K562 (cell line): ENCODE data around the gene TMEM138. TPM values are rescaled to one million over a fixed set of nuclear protein-coding genes. Genes with fewer than 3 reads are reported as not detected.

Source experiments
- ATAC-seq: fragments of 200-7000 bp; cut with Tn5 transposase; 3 replicates; pipeline ENCODE4 v1.9.1; 2020; ENCODE audit warnings: moderate library complexity
- BruUV-seq: library from RNA; stranded (reverse); fragments of 400-500 nt; replicated peaks from 2 replicates; lab custom pipeline; 2021; lab: Mats Ljungman, UMichigan
- CTCF ChIA-PET: fragments of 300-600 bp; formaldehyde crosslinking; extraction: SDS; loops from one replicate; lab custom pipeline; 2021; ENCODE audit warnings: low intra/inter-chr PET ratio; lab: Yijun Ruan, JAX
- POLR2A ChIA-PET: fragments of 300-600, 350-650 bp; sonication (Branson Sonifier 250); formaldehyde crosslinking; extraction: SDS; loops from one replicate; lab custom pipeline; 2021; ENCODE audit warnings: antibody characterized with exemption, inconsistent platforms; lab: Yijun Ruan, JAX
- DNase-seq, 4 experiments: peaks; one replicate each; pipeline versions ENCODE4 v3.0.0 to v3.0.0-alpha.2; 2011 to 2018; ENCODE audit warnings: low spot score in 3 of 4, mixed read lengths in 3 of 4; ENCODE audit errors: extremely low read depth in 1 of 4
- FAIRE-seq: peaks from 2 replicates; lab custom pipeline; 2011; peaks lifted over from hg19 to GRCh38; lab: Jason Lieb, UNC
- H2AFZ ChIP-seq: 2 replicates; pipeline ENCODE4 v1.6.0; 2011; ENCODE audit warnings: low read depth, low read length, control low read depth, inconsistent platforms
- H3K27ac ChIP-seq: fragments of 200-600 bp; 3 replicates; pipeline ENCODE4 v1.8.0; 2011; ENCODE audit warnings: low read depth, mild to moderate bottlenecking, control low read depth, inconsistent platforms, low read length, moderate library complexity, mixed read lengths; ENCODE audit errors: extremely low read depth
- H3K27me3 ChIP-seq, 2 experiments: fragments of 300-600 bp in 1 of 2; 2 replicates in 1 of 2; 3 replicates in 1 of 2; pipeline versions ENCODE4 v1.6.0 to v1.8.0; 2011; ENCODE audit warnings: inconsistent platforms in 2 of 2, low read length in 2 of 2, mild to moderate bottlenecking in 1 of 2, mixed read lengths in 1 of 2, moderate library complexity in 1 of 2; ENCODE audit not compliant: control insufficient read depth in 2 of 2, insufficient read depth in 2 of 2
- H3K36me3 ChIP-seq: fragments of 300-600 bp; 3 replicates; pipeline ENCODE4 v1.8.0; 2011; ENCODE audit warnings: mild to moderate bottlenecking, low read length, inconsistent platforms; ENCODE audit not compliant: control insufficient read depth, insufficient read depth
- H3K4me1 ChIP-seq, 2 experiments: fragments of 200-600 bp in 1 of 2; replicated peaks in 1 of 2; 2 replicates in 1 of 2; 3 replicates in 1 of 2; pipeline versions ENCODE4 v1.5.1 to v1.8.0; 2011; ENCODE audit warnings: inconsistent platforms in 2 of 2, low read length in 2 of 2, mild to moderate bottlenecking in 1 of 2, mixed read lengths in 1 of 2, moderate library complexity in 1 of 2; ENCODE audit not compliant: control insufficient read depth in 2 of 2, insufficient read depth in 2 of 2
- H3K4me2 ChIP-seq: 2 replicates; pipeline ENCODE4 v1.6.1; 2011; ENCODE audit warnings: low read length, control low read depth, inconsistent platforms, mixed read lengths; ENCODE audit not compliant: insufficient read depth
- H3K4me3 ChIP-seq: fragments of 200-600 bp; sonication (generic), shearing (Covaris generic); 2 replicates; pipeline ENCODE4 v1.5.1; 2016; ENCODE audit warnings: control low read depth, inconsistent platforms
- H3K79me2 ChIP-seq: fragments of 200-600 bp; 3 replicates; pipeline ENCODE4 v1.8.0; 2011; ENCODE audit warnings: low read length, inconsistent platforms; ENCODE audit not compliant: control insufficient read depth, insufficient read depth
- H3K9ac ChIP-seq, 2 experiments: 2 replicates each; pipeline versions ENCODE4 v1.6.0 to v1.6.1; 2011; ENCODE audit warnings: low read depth in 2 of 2, low read length in 2 of 2, control low read depth in 1 of 2, inconsistent platforms in 1 of 2, mild to moderate bottlenecking in 1 of 2, mixed read lengths in 1 of 2; ENCODE audit not compliant: insufficient read depth in 1 of 2
- H3K9me1 ChIP-seq: one replicate; pipeline ENCODE4 v1.6.0; 2011; ENCODE audit warnings: inconsistent platforms, mild to moderate bottlenecking, low read length, moderate library complexity; ENCODE audit not compliant: control insufficient read depth, insufficient read depth
- H3K9me3 ChIP-seq: replicated peaks from 2 replicates; pipeline ENCODE4 v1.5.1; 2011; ENCODE audit warnings: low read depth, low read length, inconsistent platforms; ENCODE audit not compliant: control insufficient read depth, insufficient read depth
- H4K20me1 ChIP-seq: replicated peaks from 2 replicates; pipeline ENCODE4 v1.6.1; 2011; ENCODE audit warnings: low read length, inconsistent platforms, mixed read lengths; ENCODE audit not compliant: control insufficient read depth, insufficient read depth
- BRD9 ChIP-seq: fragments of 450-650 bp; IDR thresholded peaks from 2 replicates; pipeline ENCODE4 v1.6.1; 2018; ENCODE audit warnings: low read depth; ENCODE audit not compliant: partially characterized antibody
- CEBPG ChIP-seq, 3 experiments: fragments of 200-800 bp in 1 of 3; sonication (Bioruptor generic) in 1 of 3; sonication (generic) in 1 of 3; formaldehyde crosslinking in 1 of 3; IDR thresholded peaks in 2 of 3; conservative IDR thresholded peaks in 1 of 3; 2 replicates each; pipeline versions ENCODE4 v1.6.1 to v1.8.0; 2016 to 2022; ENCODE audit warnings: missing compliant biosample characterization in 2 of 3, missing genetic modification characterization in 2 of 3, mild to moderate bottlenecking in 1 of 3, missing genetic modification reagents in 1 of 3
- CREBBP ChIP-seq: IDR thresholded peaks from one replicate; pipeline ENCODE4 v1.6.1; 2012; ENCODE audit warnings: low read depth, mild to moderate bottlenecking, control low read depth, inconsistent platforms, low read length
- ETS2 ChIP-seq: IDR thresholded peaks from 2 replicates; pipeline ENCODE4 v1.6.1; 2016; ENCODE audit warnings: borderline replicate concordance, missing genetic modification characterization, mild to moderate bottlenecking, moderate library complexity, missing compliant biosample characterization; ENCODE audit not compliant: poor library complexity, severe bottlenecking
- ETV6 ChIP-seq, 3 experiments: fragments of 150-350 bp in 1 of 3; sonication (generic) in 1 of 3; formaldehyde crosslinking in 1 of 3; IDR thresholded peaks; 2 replicates each; pipeline versions ENCODE4 v1.6.1 to v1.8.0; 2014 to 2022; ENCODE audit warnings: borderline replicate concordance in 2 of 3, low read depth in 2 of 3, antibody characterized with exemption in 1 of 3, low read length in 1 of 3, mild to moderate bottlenecking in 1 of 3, missing genetic modification reagents in 1 of 3
- NUFIP1 ChIP-seq: fragments of 450-650 bp; IDR thresholded peaks from 2 replicates; pipeline ENCODE4 v1.6.1; 2018; ENCODE audit not compliant: partially characterized antibody
- RBFOX2 ChIP-seq: fragments of 200-400 bp; formaldehyde crosslinking; IDR thresholded peaks from 2 replicates; pipeline ENCODE4 v1.6.1; 2017; ENCODE audit warnings: low read depth, mild to moderate bottlenecking, low read length, moderate library complexity
- SMARCA4 ChIP-seq: fragments of 450-650 bp; IDR thresholded peaks from 2 replicates; pipeline ENCODE4 v1.6.1; 2016
- SMC3 ChIP-seq: conservative IDR thresholded peaks from 2 replicates; pipeline ENCODE4 v1.6.1; 2011; ENCODE audit warnings: low read depth, low read length, improper control_type of control experiment; ENCODE audit not compliant: insufficient read depth
- ZNF143 ChIP-seq: sonication (generic); formaldehyde crosslinking; IDR thresholded peaks from 2 replicates; pipeline ENCODE4 v1.9.0; 2022; ENCODE audit warnings: mild to moderate bottlenecking, missing genetic modification reagents
- ZNF212 ChIP-seq: fragments of 450-650 bp; formaldehyde crosslinking; IDR thresholded peaks from 2 replicates; pipeline ENCODE4 v1.4.0; 2020; ENCODE audit warnings: mild to moderate bottlenecking
- ZNF551 ChIP-seq: fragments of 250-450 bp; sonication (Bioruptor Pico); IDR thresholded peaks from 2 replicates; pipeline ENCODE4 v1.5.0; 2021; ENCODE audit warnings: mild to moderate bottlenecking, moderate library complexity
- ZNF699 ChIP-seq: fragments of 250-450 bp; sonication (Bioruptor Pico); IDR thresholded peaks from 2 replicates; pipeline ENCODE4 v1.8.0; 2021; ENCODE audit warnings: mild to moderate bottlenecking, moderate library complexity; ENCODE audit not compliant: insufficient replicate concordance
- WGBS: fragments of 100-300 bp; shearing (Covaris generic); methylation state at CpG from one replicate; pipeline ENCODE4 v1.1.6; 2016; ENCODE audit warnings: low coverage, mixed read lengths; ENCODE audit not compliant: insufficient coverage; ENCODE audit errors: missing lambda C conversion rate; 5-methylcytosine and 5-hydroxymethylcytosine counted together
- in situ Hi-C: fragments of 300-500 bp; cut with MboI; formaldehyde crosslinking; loops from 4 replicates; pipeline ENCODE4 v1.15.0; 2018; ENCODE audit warnings: inconsistent platforms, mixed read lengths
- intact Hi-C: fragments of 100-400 bp; cut with micrococcal nuclease; formaldehyde crosslinking; loops from 2 replicates; pipeline ENCODE4 v1.14.2; 2022
- polyA plus RNA-seq, 8 experiments: library from polyadenylated mRNA; depleted of rRNA in 4 of 8; stranded (reverse) in 5 of 8; unstranded in 3 of 8; fragments of >200 nt; fragmentation: Nextera tagmentation in 2 of 8; fragmentation: Illumina TruSeq in 1 of 8; extraction: Ambion mirVana in 2 of 8; extraction: Trizol in 1 of 8; gene quantifications; 2 replicates each; pipeline versions ENCODE4 v1.2.1 to v1.2.3, GENCODE V29; 2011 to 2014; ENCODE audit warnings: inconsistent platforms in 1 of 8, missing spikeins in 1 of 8
- total RNA-seq, 7 experiments: library from RNA; depleted of rRNA in 6 of 7; stranded (reverse); fragments of >200 nt in 6 of 7; fragmentation: Illumina TruSeq in 2 of 7; extraction: Trizol in 2 of 7; gene quantifications; 2 replicates each; pipeline versions ENCODE4 v1.2.1 to v1.2.3, GENCODE V29; 2011 to 2021; ENCODE audit warnings: low replicate concordance in 1 of 7

The TMEM138 gene
- total and polyA plus RNA-seq, 9 of the 15 experiments (the other 6 are each of a cell fraction or from before 2014, with no cell fraction given): 23.2 to 168 (median 63.1) TPM

- H3K36me3 ChIP-seq: peaks cover 78% of the 10 kb centered on the region
- no peak overlapping the region for H3K27ac ChIP-seq
- no peaks in the 10 kb centered on the region for H3K27me3 ChIP-seq
- CTCF ChIA-PET: no interaction called here
- FAIRE-seq (no peak), ATAC-seq (no peak), DNase-seq (no peak)
- H4K20me1 ChIP-seq: peaks cover 7% of the 10 kb centered on the region
- H3K9ac ChIP-seq: no peak overlapping the region
- peaks cover 78% of the 10 kb centered on the region for H3K79me2 ChIP-seq
- 94% methylated on average over 9 of the region's 9 CpGs for WGBS
- no TSS peak for BruUV-seq
- H3K4me2 ChIP-seq: no peak overlapping the region
- no peak overlapping the region for H2AFZ ChIP-seq
- H3K4me1 ChIP-seq: peaks cover 7 to 15% of the 10 kb centered on the region in 2 experiments; a peak in 4 of 5 replicates
- in situ Hi-C loops: no loop called here
- H3K9me3 ChIP-seq: no peaks in the 10 kb centered on the region
- H3K9me1 ChIP-seq: no peaks in the 10 kb centered on the region
- POLR2A ChIA-PET: interaction anchor here (0.8 to 2.4 kb wide), 7 partner anchors 18 to 101 kb away, joined by 3 to 11 read pairs (median 4); partner anchors contain the start of genes CPSF7, SDHAF2 and TMEM138
- H3K4me3 ChIP-seq: no peak overlapping the region
- intact Hi-C loops: no loop called here
- TF ChIP-seq ZNF143 (CRISPR knock-in tag) (no peak), CEBPG (CRISPR knock-in tag; IDR thresholded peaks at IDR 0.05) (no peak), CEBPG (tag; conservative IDR thresholded peaks at IDR 0.05 in 1 of 2, IDR thresholded peaks at IDR 0.05 in 1 of 2) (no peak), ZNF551 (CRISPR knock-in tag) (no peak), ETS2 (no peak), ZNF212 (CRISPR knock-in tag) (no peak), NUFIP1 (no peak), SMC3 (no peak), SMARCA4 (no peak), CREBBP (no peak), ETV6 (IDR thresholded peaks at IDR 0.05; ENCODE audit: borderline replicate concordance in 1 of 2, low read depth in 2 of 2, low read length in 1 of 2) (no peak), ETV6 (CRISPR knock-in tag; IDR thresholded peaks at IDR 0.05; ENCODE audit: borderline replicate concordance) (no peak), RBFOX2 (no peak), ZNF699 (no peak), BRD9 (no peak)
These were observed 33.8 kb upstream of the TMEM138 start for GRCh38 chr11:61328351-61328750.
